ENCODE data around the gene POLR2L.
A peak's percentile ranks its signal among the peaks of the same experiment; 100 is the strongest.

POLR2L gene

GRCh38 chr11:820655-821511 is 21.4 kb downstream of the POLR2L start:
- H3K4me3 ChIP-seq (ENCODE audit: low read depth in 1 of 2, low read length in 2 of 2): peak overlapping the region; percentile 64 to 87
- H3K36me3 ChIP-seq (ENCODE audit: control insufficient read depth in 1 of 2, insufficient read depth in 2 of 2, low read length in 2 of 2): peaks cover 0 to 5% of the 10 kb centered on the region in 2 donors
- H3K27ac ChIP-seq (ENCODE audit: low read depth, low read length): peak overlapping the region; percentile 96
- H3K27me3 ChIP-seq (ENCODE audit: control insufficient read depth in 1 of 2, insufficient read depth in 2 of 2, low read length in 2 of 2): no peaks in the 10 kb centered on the region
- peaks cover 37 to 38% of the 10 kb centered on the region in 2 donors for H3K4me1 ChIP-seq (ENCODE audit: control insufficient read depth in 1 of 2, insufficient read depth in 2 of 2, low read length in 2 of 2)
- no peaks in the 10 kb centered on the region for H3K9me3 ChIP-seq (ENCODE audit: control insufficient read depth in 1 of 2, low read length in 2 of 2)
- H3K9ac ChIP-seq (ENCODE audit: low read depth in 1 of 2, low read length in 2 of 2): peak overlapping the region; percentile 73 to 76

- Histone ChIP-seq H3K4me3 (ENCODE audit: low read depth in 1 of 2, low read length in 2 of 2) (peak overlapping the region; percentile 64 to 87), H3K27me3 (ENCODE audit: control insufficient read depth in 1 of 2, insufficient read depth in 2 of 2, low read length in 2 of 2) (no peaks in the 10 kb centered on the region), H3K36me3 (ENCODE audit: control insufficient read depth in 1 of 2, insufficient read depth in 2 of 2, low read length in 2 of 2) (peaks cover 0 to 5% of the 10 kb centered on the region in 2 donors), H3K4me1 (ENCODE audit: control insufficient read depth in 1 of 2, insufficient read depth in 2 of 2, low read length in 2 of 2) (peaks cover 30% of the 10 kb centered on the region in 2 donors), H3K9ac (ENCODE audit: low read depth in 1 of 2, low read length in 2 of 2) (peak overlapping the region; percentile 73 to 76), H3K27ac (ENCODE audit: low read depth, low read length) (peak overlapping the region; percentile 96), H3K9me3 (ENCODE audit: control insufficient read depth in 1 of 2, low read length in 2 of 2) (no peaks in the 10 kb centered on the region)
Measured at GRCh38 chr11:819943-820649, 22.2 kb downstream of the POLR2L start.

- H3K9ac ChIP-seq (ENCODE audit: low read depth in 1 of 2, low read length in 2 of 2): peak overlapping the region; percentile 79 to 88
- peaks cover 28 to 29% of the 10 kb centered on the region in 2 donors for H3K4me1 ChIP-seq (ENCODE audit: control insufficient read depth in 1 of 2, insufficient read depth in 2 of 2, low read length in 2 of 2)
- H3K27ac ChIP-seq (ENCODE audit: low read depth, low read length): peak overlapping the region; percentile 96
- H3K27me3 ChIP-seq (ENCODE audit: control insufficient read depth in 1 of 2, insufficient read depth in 2 of 2, low read length in 2 of 2): no peaks in the 10 kb centered on the region
- H3K9me3 ChIP-seq (ENCODE audit: control insufficient read depth in 1 of 2, low read length in 2 of 2): no peaks in the 10 kb centered on the region
- peaks cover 0 to 8% of the 10 kb centered on the region in 2 donors for H3K36me3 ChIP-seq (ENCODE audit: control insufficient read depth in 1 of 2, insufficient read depth in 2 of 2, low read length in 2 of 2)
- H3K4me3 ChIP-seq (ENCODE audit: low read depth in 1 of 2, low read length in 2 of 2): peak overlapping the region; percentile 75 to 87
Measured at GRCh38 chr11:819129-819931, 23.0 kb downstream of the POLR2L start.

GRCh38 chr11:818396-819128 is 23.8 kb downstream of the POLR2L start, which contains the start of gene PNPLA2:
Gene PNPLA2, plus strand, starts transcription at chr11:818914. Its CDS starts 805 bp downstream, at chr11:819719.
- Histone ChIP-seq H3K9me3 (ENCODE audit: control insufficient read depth in 1 of 2, low read length in 2 of 2) (no peaks in the 10 kb centered on the region), H3K4me1 (ENCODE audit: control insufficient read depth in 1 of 2, insufficient read depth in 2 of 2, low read length in 2 of 2) (peaks cover 28 to 29% of the 10 kb centered on the region in 2 donors), H3K9ac (ENCODE audit: low read depth in 1 of 2, low read length in 2 of 2) (peak within 1 kb of the TSS; percentile 79 to 88), H3K27me3 (ENCODE audit: control insufficient read depth in 1 of 2, insufficient read depth in 2 of 2, low read length in 2 of 2) (no peaks in the 10 kb centered on the region), H3K4me3 (ENCODE audit: low read depth in 1 of 2, low read length in 2 of 2) (peak within 1 kb of the TSS; percentile 75 to 87), H3K27ac (ENCODE audit: low read depth, low read length) (peak within 1 kb of the TSS; percentile 96), H3K36me3 (ENCODE audit: control insufficient read depth in 1 of 2, insufficient read depth in 2 of 2, low read length in 2 of 2) (peaks cover 0 to 9% of the 10 kb centered on the region in 2 donors)

- Histone ChIP-seq H3K36me3 (ENCODE audit: control insufficient read depth in 1 of 2, insufficient read depth in 2 of 2, low read length in 2 of 2) (peaks cover 20 to 26% of the 10 kb centered on the region in 2 donors), H3K27me3 (ENCODE audit: control insufficient read depth in 1 of 2, insufficient read depth in 2 of 2, low read length in 2 of 2) (no peaks in the 10 kb centered on the region), H3K27ac (ENCODE audit: low read depth, low read length) (no peak overlapping the region), H3K4me3 (ENCODE audit: low read depth in 1 of 2, low read length in 2 of 2) (no peak overlapping the region), H3K9ac (ENCODE audit: low read depth in 1 of 2, low read length in 2 of 2) (no peak overlapping the region), H3K9me3 (ENCODE audit: control insufficient read depth in 1 of 2, low read length in 2 of 2) (no peaks in the 10 kb centered on the region), H3K4me1 (ENCODE audit: control insufficient read depth in 1 of 2, insufficient read depth in 2 of 2, low read length in 2 of 2) (peaks cover 23 to 25% of the 10 kb centered on the region in 2 donors)
Measured at GRCh38 chr11:816433-816779, 25.9 kb downstream of the POLR2L start.

DNA sequence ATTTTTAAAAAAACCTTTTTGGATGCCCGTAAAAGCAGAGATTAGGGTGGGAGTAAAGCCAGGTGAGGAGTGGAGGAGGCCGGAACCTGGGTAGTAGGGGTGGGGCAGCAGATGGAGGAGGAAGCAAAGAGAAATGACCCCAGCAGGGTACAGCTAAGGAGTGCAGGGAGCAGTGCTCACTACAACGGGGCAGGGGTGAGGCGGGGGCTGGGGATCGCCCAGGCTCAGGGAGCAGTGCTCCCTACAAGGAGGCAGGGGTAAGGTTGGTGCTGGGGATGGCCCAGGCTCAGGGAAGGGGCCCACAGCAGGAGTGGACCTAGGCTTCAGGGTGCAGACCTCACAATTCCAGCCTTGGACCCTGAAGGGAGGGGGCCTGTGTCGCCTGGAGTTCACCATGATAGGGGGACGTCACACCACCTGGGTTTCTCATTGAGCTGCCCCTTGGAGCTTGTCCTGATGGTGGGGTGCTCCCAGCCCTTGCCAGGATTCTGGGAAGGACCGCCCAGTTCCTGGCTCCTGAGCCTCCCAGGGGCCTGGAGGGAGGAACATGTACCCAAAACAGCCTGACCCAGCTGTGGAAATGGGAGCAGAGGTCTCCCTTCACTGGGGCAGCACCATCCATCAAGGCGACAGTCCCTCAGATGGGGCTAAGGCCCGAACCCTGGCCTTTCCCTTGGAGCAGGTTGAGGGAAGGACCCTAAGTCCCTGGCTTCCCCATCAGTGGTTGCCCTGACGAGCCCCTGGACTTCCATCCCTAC is 26.5 kb downstream of the POLR2L start:
- H3K9me3 ChIP-seq (ENCODE audit: control insufficient read depth in 1 of 2, low read length in 2 of 2): no peaks in the 10 kb centered on the region
- H3K9ac ChIP-seq (ENCODE audit: low read depth in 1 of 2, low read length in 2 of 2): no peak overlapping the region
- no peak overlapping the region for H3K27ac ChIP-seq (ENCODE audit: low read depth, low read length)
- H3K4me3 ChIP-seq (ENCODE audit: low read depth in 1 of 2, low read length in 2 of 2): no peak overlapping the region
- no peaks in the 10 kb centered on the region for H3K27me3 ChIP-seq (ENCODE audit: control insufficient read depth in 1 of 2, insufficient read depth in 2 of 2, low read length in 2 of 2)
- H3K4me1 ChIP-seq (ENCODE audit: control insufficient read depth in 1 of 2, insufficient read depth in 2 of 2, low read length in 2 of 2): peaks cover 23 to 25% of the 10 kb centered on the region in 2 donors
- H3K36me3 ChIP-seq (ENCODE audit: control insufficient read depth in 1 of 2, insufficient read depth in 2 of 2, low read length in 2 of 2): peaks cover 22 to 31% of the 10 kb centered on the region in 2 donors

DNA sequence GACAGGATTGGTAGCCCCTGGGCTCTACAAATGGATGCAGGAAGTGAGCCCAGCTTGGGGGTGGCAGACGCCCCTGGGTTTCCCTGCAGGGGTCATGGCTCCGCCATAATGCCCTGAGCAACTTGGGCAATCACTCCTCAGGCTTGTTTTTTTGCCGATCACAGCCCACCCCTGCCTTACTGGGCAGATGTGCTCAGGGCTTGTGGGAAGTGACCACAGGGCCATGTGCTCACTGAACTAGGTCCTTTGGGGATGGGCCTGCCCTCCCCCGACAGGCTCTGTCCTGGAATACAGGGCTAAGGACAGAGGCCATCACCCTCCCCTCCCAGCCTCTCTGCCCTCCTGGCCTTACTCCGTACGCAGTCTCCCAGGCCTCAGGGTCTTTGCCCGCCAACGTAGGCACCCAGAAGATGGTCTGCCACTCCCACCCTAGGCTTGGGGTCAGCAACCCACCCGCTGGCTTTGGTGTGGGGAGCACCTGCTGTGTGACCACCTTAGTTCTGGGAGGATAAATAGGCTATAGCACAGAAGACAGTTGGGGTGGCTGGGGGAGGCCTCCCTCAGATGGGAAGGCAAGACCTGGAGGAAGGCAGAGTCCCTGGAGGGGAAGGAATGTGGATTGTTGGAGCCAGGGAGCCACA is 28.8 kb downstream of the POLR2L start:
- H3K36me3 ChIP-seq (ENCODE audit: control insufficient read depth in 1 of 2, insufficient read depth in 2 of 2, low read length in 2 of 2): peaks cover 22 to 31% of the 10 kb centered on the region in 2 donors

GRCh38 chr11:813072-813455 is 29.3 kb downstream of the POLR2L start:
- no peak overlapping the region for H3K27ac ChIP-seq (ENCODE audit: low read depth, low read length)
- H3K9me3 ChIP-seq (ENCODE audit: control insufficient read depth in 1 of 2, low read length in 2 of 2): no peaks in the 10 kb centered on the region
- H3K4me1 ChIP-seq (ENCODE audit: control insufficient read depth in 1 of 2, insufficient read depth in 2 of 2, low read length in 2 of 2): peaks cover 19 to 28% of the 10 kb centered on the region in 2 donors
- peaks cover 22 to 31% of the 10 kb centered on the region in 2 donors for H3K36me3 ChIP-seq (ENCODE audit: control insufficient read depth in 1 of 2, insufficient read depth in 2 of 2, low read length in 2 of 2)
- H3K4me3 ChIP-seq (ENCODE audit: low read depth in 1 of 2, low read length in 2 of 2): no peak overlapping the region
- H3K9ac ChIP-seq (ENCODE audit: low read depth in 1 of 2, low read length in 2 of 2): no peak overlapping the region
- H3K27me3 ChIP-seq (ENCODE audit: control insufficient read depth in 1 of 2, insufficient read depth in 2 of 2, low read length in 2 of 2): no peaks in the 10 kb centered on the region

More for the DNA sequence above, 28.8 kb downstream of the POLR2L start:
- no peaks in the 10 kb centered on the region for H3K9me3 ChIP-seq (ENCODE audit: control insufficient read depth in 1 of 2, low read length in 2 of 2)
- no peak overlapping the region for H3K9ac ChIP-seq (ENCODE audit: low read depth in 1 of 2, low read length in 2 of 2)
- H3K4me3 ChIP-seq (ENCODE audit: low read depth in 1 of 2, low read length in 2 of 2): no peak overlapping the region
- peaks cover 19 to 27% of the 10 kb centered on the region in 2 donors for H3K4me1 ChIP-seq (ENCODE audit: control insufficient read depth in 1 of 2, insufficient read depth in 2 of 2, low read length in 2 of 2)
- no peaks in the 10 kb centered on the region for H3K27me3 ChIP-seq (ENCODE audit: control insufficient read depth in 1 of 2, insufficient read depth in 2 of 2, low read length in 2 of 2)
- no peak overlapping the region for H3K27ac ChIP-seq (ENCODE audit: low read depth, low read length)
